Kidney epithelial cell (primary cell): Measurements from ENCODE around the gene SPHK1. TPM values are rescaled to one million over a fixed set of nuclear protein-coding genes. Genes with fewer than 3 reads are reported as not detected.
A peak's percentile ranks its signal among the peaks of the same experiment; 100 is the strongest.

Experiments
- DNase-seq: peaks from one replicate; pipeline ENCODE4 v3.0.0-alpha.2; 2010; ENCODE audit warnings: low read depth
- H3K27me3 ChIP-seq: 2 replicates; pipeline ENCODE4 v1.6.0; 2011; ENCODE audit warnings: low read length; ENCODE audit not compliant: control insufficient read depth, insufficient read depth
- H3K36me3 ChIP-seq: 2 replicates; pipeline ENCODE4 v1.5.1; 2011; ENCODE audit warnings: low read length; ENCODE audit not compliant: control insufficient read depth, insufficient read depth
- H3K4me3 ChIP-seq: 2 replicates; pipeline ENCODE4 v1.5.1; 2011; ENCODE audit warnings: low read depth, mild to moderate bottlenecking, control low read depth, low read length
- total RNA-seq: library from RNA; depleted of rRNA; stranded (reverse); fragments of >200 nt; gene quantifications from 2 replicates; pipeline ENCODE4 v1.2.3, GENCODE V29; 2015
- TF ChIP-seq, protein P1 (sequence below): IDR thresholded peaks from 2 replicates; pipeline ENCODE4 v1.5.1; 2011; ENCODE audit warnings: mild to moderate bottlenecking, moderate library complexity, low read length, control low read depth, inconsistent platforms; ENCODE audit not compliant: insufficient read depth, poor library complexity, severe bottlenecking

Gene SPHK1
- total RNA-seq, 1 donor from 2014 or later, result 165 TPM

DNA sequence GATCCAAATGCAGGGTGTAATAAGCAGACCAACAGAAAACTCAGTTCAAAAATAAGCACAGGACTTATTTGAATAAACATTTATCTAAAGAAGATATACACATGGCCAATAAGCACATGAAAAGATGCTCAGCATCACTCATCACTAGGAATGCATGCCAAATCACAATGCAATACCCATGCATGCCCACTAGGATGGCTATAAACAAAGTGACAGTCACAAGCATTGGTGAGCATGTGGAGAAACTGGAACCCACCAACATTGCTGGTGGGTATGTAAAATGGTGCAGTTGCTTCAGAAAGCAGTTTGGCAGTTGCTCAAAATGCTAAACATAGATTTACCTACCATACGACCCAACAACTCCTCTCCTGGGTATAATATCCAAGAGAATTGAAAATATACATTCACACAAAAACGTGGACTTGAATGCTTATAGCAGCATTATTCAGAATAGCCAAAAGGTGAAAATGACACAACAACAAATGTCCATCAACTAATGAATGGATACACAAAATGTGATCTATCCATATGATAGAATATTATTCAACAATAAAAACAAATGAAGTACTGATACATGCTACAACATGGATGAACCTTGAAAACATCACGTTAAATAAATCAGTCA, 48.4 kb downstream of the SPHK1 start:
- H3K27me3 ChIP-seq, result no peaks in the 10 kb centered on the region
- H3K4me3 ChIP-seq, result no peak overlapping the region
- no peak for DNase-seq
- TF ChIP-seq, protein P1, sequence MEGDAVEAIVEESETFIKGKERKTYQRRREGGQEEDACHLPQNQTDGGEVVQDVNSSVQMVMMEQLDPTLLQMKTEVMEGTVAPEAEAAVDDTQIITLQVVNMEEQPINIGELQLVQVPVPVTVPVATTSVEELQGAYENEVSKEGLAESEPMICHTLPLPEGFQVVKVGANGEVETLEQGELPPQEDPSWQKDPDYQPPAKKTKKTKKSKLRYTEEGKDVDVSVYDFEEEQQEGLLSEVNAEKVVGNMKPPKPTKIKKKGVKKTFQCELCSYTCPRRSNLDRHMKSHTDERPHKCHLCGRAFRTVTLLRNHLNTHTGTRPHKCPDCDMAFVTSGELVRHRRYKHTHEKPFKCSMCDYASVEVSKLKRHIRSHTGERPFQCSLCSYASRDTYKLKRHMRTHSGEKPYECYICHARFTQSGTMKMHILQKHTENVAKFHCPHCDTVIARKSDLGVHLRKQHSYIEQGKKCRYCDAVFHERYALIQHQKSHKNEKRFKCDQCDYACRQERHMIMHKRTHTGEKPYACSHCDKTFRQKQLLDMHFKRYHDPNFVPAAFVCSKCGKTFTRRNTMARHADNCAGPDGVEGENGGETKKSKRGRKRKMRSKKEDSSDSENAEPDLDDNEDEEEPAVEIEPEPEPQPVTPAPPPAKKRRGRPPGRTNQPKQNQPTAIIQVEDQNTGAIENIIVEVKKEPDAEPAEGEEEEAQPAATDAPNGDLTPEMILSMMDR, result peak; percentile 41
- H3K36me3 ChIP-seq, result no peaks in the 10 kb centered on the region

DNA sequence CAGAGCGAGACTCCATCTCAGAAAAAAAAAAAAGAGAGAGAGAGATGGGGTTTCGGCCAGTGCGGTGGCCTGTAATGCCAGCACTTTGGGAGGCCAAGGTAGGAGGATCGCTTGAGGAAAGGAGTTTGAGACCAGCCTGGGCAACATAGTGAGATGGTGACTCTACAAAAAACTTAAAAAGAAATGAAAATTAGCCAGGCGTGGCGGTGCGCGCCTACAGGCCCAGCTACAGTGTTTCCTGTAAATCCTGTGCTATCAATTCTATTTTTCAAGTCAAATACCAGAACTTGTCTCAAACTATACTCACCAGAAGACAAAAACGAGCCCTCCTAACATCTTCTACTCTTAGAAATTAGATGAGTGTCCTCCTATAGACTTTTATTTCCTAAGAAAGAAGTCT, 49.3 kb downstream of the SPHK1 start:
- Histone ChIP-seq H3K36me3 (no peaks in the 10 kb centered on the region), H3K4me3 (no peak overlapping the region), H3K27me3 (no peaks in the 10 kb centered on the region)
- DNase-seq, result no peak
- TF ChIP-seq, protein P1, result no peak

DNA sequence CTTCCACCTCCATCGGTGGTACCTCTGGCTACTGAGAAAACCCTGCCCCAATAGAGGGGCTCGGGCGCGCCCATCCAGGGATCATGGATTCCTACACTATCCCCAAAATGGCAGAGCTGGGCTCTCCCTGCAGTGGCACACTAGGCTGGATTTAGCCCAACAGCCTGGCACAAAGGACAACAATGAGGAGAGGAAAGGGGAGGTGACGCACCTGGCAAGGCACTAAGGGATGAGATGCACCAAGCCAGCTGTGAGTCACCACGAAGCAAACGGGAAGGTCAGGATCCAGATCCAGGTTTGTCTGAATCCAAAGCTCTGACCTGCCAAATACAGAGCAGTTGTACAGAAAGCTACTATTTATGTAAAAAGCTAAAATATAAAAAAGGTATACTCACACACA, 50.5 kb downstream of the SPHK1 start:
- no peak for DNase-seq
- Histone ChIP-seq H3K36me3 (no peaks in the 10 kb centered on the region), H3K4me3 (no peak overlapping the region), H3K27me3 (no peaks in the 10 kb centered on the region)
- TF ChIP-seq, protein P1, result no peak

DNA sequence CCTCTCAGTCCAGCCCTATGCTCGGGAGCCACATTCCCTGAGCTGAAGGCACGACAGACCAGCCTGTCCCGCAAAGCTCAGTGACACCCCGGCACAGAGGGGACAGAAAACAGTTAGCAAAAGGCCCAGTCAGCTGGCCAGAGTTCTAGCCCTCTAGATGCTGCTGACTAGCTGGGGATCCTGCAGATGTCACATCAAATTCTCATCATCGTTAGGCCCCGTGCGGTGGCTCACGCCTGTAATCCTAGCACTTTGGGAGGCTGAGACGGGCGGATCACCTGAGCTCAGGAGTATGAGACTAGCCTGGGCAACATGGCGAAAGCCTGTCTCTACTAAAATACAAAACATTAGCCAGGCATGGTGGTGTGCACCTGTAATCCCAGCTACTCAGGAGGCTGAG, 51.3 kb downstream of the SPHK1 start:
- TF ChIP-seq, protein P1, result no peak
- no peak overlapping the region for H3K4me3 ChIP-seq

More for the DNA sequence above, 51.3 kb downstream of the SPHK1 start:
- H3K36me3 ChIP-seq, result no peaks in the 10 kb centered on the region
- H3K27me3 ChIP-seq, result no peaks in the 10 kb centered on the region
- no peak for DNase-seq

Other genes with a start within 250 kb of the SPHK1 start
- 2.3 and 3.0 TPM in 2 replicates for gene FOXJ1, start 243.4 kb upstream of the SPHK1 start, total RNA-seq
- 6.0 and 7.5 TPM in 2 replicates for gene RNF157, start 144.1 kb upstream of the SPHK1 start, total RNA-seq
- 28.5 and 33.8 TPM in 2 replicates for gene UBALD2, start 119.3 kb upstream of the SPHK1 start, total RNA-seq
- gene QRICH2, start 76.3 kb upstream of the SPHK1 start, total RNA-seq, result 3.3 and 6.0 TPM in 2 replicates
- 50.7 and 52.4 TPM in 2 replicates for gene PRPSAP1, start 30.7 kb upstream of the SPHK1 start, total RNA-seq
- 12.6 and 15.5 TPM in 2 replicates for gene UBE2O, start 68.5 kb downstream of the SPHK1 start, total RNA-seq
- not detected in 2 replicates for gene AANAT, start 83.0 kb downstream of the SPHK1 start, total RNA-seq
- 101 and 111 TPM in 2 replicates for gene RHBDF2, start 116.8 kb downstream of the SPHK1 start, total RNA-seq
- 16.9 and 19.9 TPM in 2 replicates for gene CYGB, start 153.1 kb downstream of the SPHK1 start, total RNA-seq
- gene PRCD, start 155.4 kb downstream of the SPHK1 start, total RNA-seq, result not detected in 2 replicates
- 9.9 and 13.6 TPM in 2 replicates for gene ST6GALNAC2, start 201.3 kb downstream of the SPHK1 start, total RNA-seq